HG03342 (cell line): ENCODE data around the gene LHFPL2.
A peak's percentile ranks its signal among the peaks of the same experiment; 100 is the strongest.
"Not testable (repeated sequence)": the region's sequence is repeated elsewhere in the genome, so short reads cannot be mapped to it uniquely, and the experiment has no call there.

ENCODE experiments used
- ATAC-seq: cut with Tn5 transposase; IDR thresholded peaks from one replicate; pipeline ENCODE4 v1.9.1; 2021; ENCODE audit warnings: mild to moderate bottlenecking, moderate library complexity; ENCODE audit not compliant: unreplicated experiment

LHFPL2 gene

GRCh38 chr5:78666975-78667374, 18.4 kb upstream of the LHFPL2 start:
- not testable (repeated sequence) for ATAC-seq

GRCh38 chr5:78666041-78666444, 17.5 kb upstream of the LHFPL2 start:
- ATAC-seq, result no peak

- ATAC-seq, result no peak
Measured at GRCh38 chr5:78665534-78665933, 17.0 kb upstream of the LHFPL2 start.

- ATAC-seq, result no peak
Measured at GRCh38 chr5:78662323-78662722, 13.8 kb upstream of the LHFPL2 start.

- peak; percentile 82 for ATAC-seq
Measured at GRCh38 chr5:78661691-78662090, 13.1 kb upstream of the LHFPL2 start.

- ATAC-seq, result no peak
Measured at GRCh38 chr5:78661044-78661443, 12.5 kb upstream of the LHFPL2 start.

GRCh38 chr5:78660401-78660800, 11.8 kb upstream of the LHFPL2 start:
- no peak for ATAC-seq

- ATAC-seq, result no peak
Measured at GRCh38 chr5:78659714-78660113, 11.1 kb upstream of the LHFPL2 start.

GRCh38 chr5:78659114-78659513, 10.5 kb upstream of the LHFPL2 start:
- ATAC-seq, result no peak

- ATAC-seq, result no peak
Measured at GRCh38 chr5:78657201-78657600, 8.6 kb upstream of the LHFPL2 start.

GRCh38 chr5:78655746-78656290, 7.2 kb upstream of the LHFPL2 start:
- ATAC-seq, result no peak

- no peak for ATAC-seq
Measured at GRCh38 chr5:78654386-78654785, 5.8 kb upstream of the LHFPL2 start.

GRCh38 chr5:78653681-78654366, 5.3 kb upstream of the LHFPL2 start:
- no peak for ATAC-seq

- ATAC-seq, result no peak
Measured at GRCh38 chr5:78653031-78653430, 4.5 kb upstream of the LHFPL2 start.

GRCh38 chr5:78651468-78651867, 2.9 kb upstream of the LHFPL2 start:
- ATAC-seq, result no peak

- no peak for ATAC-seq
Measured at GRCh38 chr5:78650531-78650930, 2.0 kb upstream of the LHFPL2 start.

- no peak for ATAC-seq
Measured at GRCh38 chr5:78649861-78650496, 1.4 kb upstream of the LHFPL2 start.

- ATAC-seq, result no peak
Measured at GRCh38 chr5:78649211-78649695, 681 bp upstream of the LHFPL2 start.

GRCh38 chr5:78647838-78648358, 674 bp downstream of the LHFPL2 start:
- ATAC-seq, result peak; percentile 19

- no peak for ATAC-seq
Measured at GRCh38 chr5:78647351-78647818, 1.2 kb downstream of the LHFPL2 start.

- ATAC-seq, result no peak
Measured at GRCh38 chr5:78644741-78645300, 3.8 kb downstream of the LHFPL2 start.

- no peak for ATAC-seq
Measured at GRCh38 chr5:78644129-78644528, 4.4 kb downstream of the LHFPL2 start.
